Measurements from ENCODE around the gene SPINT3. TPM values are rescaled to one million over a fixed set of nuclear protein-coding genes. Genes with fewer than 3 reads are reported as not detected.

Gene SPINT3
- not detected for total RNA-seq

GRCh38 chr20:45515147-45515913 lies at the start of gene SPINT3:
Gene SPINT3 (minus strand): TSS chr20:45515622. CDS start chr20:45515608, 14 bp downstream.
- no peak for DNase-seq

- DNase-seq, result no peak
These were observed 49.4 kb upstream of the SPINT3 start for GRCh38 chr20:45564760-45565276.

- no peak for DNase-seq
These were observed 39.8 kb upstream of the SPINT3 start for GRCh38 chr20:45555198-45555597.

GRCh38 chr20:45552456-45552855 lies 37.0 kb upstream of the SPINT3 start:
- no peak for DNase-seq

DNA sequence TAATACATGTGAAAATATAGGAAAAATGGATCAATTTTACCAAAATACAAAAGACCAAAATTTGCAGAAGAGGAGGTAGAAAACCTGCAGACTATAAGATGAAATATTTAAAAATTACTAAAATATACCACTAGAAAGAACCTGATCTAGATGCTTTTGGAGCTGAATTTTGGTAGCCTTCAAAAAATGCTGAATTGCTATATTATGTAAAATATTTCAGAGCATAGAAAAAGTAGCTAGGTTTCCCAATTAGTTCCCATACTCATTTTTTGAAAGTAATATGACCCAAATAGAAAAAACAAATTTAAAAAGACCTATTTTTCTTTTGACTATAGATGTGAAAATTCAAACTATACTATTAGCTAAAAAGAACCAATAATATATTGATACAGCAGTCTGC lies 35.3 kb upstream of the SPINT3 start:
- no peak for DNase-seq

DNA sequence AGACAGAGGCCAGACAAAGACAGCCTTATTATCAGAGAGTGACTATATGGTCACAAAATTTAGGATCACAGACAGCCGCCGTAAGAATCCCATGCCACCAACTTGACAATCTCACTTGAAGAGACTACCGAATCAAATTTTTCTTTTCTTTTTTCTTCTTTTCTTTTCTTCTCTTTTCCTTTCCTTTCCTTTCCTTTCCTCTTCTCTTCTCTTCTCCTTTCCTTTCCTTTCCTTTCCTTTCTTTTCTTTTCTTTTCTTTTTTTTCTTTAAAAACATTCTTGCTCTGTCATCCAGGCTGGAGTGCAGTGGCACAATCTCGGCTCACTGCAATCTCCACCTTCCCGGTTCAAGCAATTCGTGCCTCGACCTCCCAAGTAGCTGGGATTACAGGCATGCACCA lies 33.0 kb upstream of the SPINT3 start:
- DNase-seq, result no peak

DNA sequence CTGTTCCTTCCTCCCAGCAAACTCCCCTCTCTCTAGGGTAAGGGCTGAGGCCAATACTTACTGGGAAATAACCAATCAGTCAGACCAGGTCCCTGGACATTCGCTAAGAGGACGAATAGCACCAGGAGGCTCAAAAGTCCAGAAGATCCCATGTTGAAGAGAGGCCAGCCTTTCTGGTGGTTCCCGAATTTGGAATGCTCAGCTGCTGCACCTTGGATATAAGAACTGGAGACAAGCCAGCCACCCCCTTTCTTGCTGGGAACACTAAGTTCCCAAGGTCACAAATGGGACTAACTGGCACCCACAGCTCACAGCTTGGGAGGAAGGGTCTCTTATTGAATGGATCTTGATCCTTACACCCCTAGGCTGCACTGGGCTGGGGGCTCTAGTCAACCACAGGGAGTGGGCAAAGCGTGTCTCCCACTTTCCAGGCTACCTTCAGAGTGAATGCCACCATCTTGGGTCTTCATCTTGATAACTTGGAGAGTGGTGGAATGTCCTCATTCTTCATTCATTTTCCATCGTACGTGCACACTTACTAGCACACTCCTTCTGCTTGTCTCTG lies 31.9 kb upstream of the SPINT3 start, which contains the start of gene EPPIN:
EPPIN (minus strand) TSS at position 196 of the 565 bp plus-strand sequence; CDS start at position 152, 44 bp downstream.
- no peak for DNase-seq

GRCh38 chr20:45545754-45546453 lies 30.5 kb upstream of the SPINT3 start:
- no peak for DNase-seq

DNA sequence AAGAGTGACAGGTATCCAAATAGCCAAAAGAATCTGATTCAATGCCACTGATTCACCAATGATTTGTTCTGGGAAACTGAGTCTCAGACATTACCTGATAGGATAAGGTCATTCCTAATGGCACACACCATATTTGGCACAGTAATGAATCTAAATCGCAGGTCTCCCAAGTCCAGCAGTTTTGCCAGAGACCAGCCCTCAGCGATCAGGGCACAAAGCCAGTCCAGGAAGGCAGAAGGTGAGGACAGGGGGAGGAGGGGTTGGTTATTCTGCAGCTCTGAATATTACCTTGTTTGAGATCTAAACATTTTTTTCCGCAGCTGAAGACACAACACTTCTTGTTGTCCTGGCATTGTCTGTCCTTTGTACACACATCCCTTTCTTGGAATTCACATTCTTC lies 29.9 kb upstream of the SPINT3 start:
- DNase-seq, result no peak

DNA sequence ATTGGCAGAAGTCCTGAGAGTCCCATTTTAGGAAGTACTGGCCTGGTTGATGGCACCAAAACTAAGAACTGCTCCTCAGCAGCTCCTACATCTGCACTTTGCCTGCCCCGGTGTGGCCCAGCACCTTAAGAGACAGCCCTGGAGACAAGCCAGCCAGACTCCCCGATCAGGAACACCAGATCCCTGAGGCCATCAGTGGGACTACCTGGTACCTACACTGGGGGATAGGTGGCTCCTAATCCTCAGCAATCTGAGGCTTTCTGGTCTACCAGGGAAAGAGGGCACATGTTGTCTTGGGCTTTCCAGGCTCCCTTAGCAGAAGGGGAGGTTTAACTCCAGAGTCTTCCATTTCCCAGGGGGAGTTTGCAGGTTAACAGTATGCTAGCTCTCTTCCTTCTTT lies 24.0 kb upstream of the SPINT3 start, which contains the start of gene WFDC6:
WFDC6 (minus strand) TSS at position 101 of the 400 bp plus-strand sequence; CDS start at position 26, 75 bp downstream.
- DNase-seq, result no peak

DNA sequence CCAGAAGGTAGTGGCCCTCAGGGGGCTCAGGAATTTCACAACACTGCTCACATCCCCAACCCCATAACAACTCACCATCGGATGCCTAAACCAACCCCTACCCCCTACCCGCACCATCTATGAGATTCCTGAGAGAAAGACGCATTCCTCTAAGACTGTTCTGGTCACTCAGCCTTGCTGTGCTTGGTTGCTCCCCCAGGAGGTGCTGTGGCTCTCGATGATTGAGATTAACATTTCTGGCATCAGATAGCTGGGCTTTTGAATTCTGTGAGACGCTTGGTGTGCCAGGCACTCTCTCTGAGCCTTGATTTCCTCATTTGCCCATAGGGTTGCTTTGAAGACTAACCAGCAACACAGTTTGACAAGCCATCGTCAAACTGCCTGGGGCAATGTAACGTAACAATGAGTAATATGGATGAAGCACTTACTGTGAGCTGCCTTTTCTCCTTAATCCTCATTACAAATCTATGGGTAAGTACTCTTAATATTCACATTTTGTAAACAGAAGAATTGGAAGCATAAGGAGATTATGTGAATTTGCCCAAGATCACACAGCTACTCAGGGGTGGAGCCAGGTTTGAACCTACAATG lies 22.9 kb upstream of the SPINT3 start:
- no peak for DNase-seq

GRCh38 chr20:45527294-45527693 lies 11.9 kb upstream of the SPINT3 start:
- no peak for DNase-seq

DNA sequence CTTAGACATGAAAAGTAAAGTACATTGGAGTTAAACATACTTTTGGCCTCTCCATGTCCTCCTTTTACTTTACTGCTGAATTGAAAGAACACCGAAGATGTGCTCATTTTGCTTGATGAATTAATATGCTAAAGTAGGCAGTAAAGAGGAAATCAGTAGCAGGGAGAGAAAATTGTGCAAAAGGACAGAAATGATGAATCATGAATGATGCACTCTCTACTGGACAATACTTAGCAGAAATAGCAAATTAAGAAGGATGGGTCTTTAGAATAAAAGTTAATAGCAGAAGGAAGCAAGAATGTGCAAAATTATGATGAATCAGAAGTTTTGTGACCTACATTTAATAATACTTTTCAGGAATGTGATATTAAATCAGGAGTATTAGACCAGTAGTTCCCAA lies 8.4 kb upstream of the SPINT3 start:
- DNase-seq, result no peak

- no peak for DNase-seq
These were observed 2.9 kb upstream of the SPINT3 start for GRCh38 chr20:45518282-45518681.

DNA sequence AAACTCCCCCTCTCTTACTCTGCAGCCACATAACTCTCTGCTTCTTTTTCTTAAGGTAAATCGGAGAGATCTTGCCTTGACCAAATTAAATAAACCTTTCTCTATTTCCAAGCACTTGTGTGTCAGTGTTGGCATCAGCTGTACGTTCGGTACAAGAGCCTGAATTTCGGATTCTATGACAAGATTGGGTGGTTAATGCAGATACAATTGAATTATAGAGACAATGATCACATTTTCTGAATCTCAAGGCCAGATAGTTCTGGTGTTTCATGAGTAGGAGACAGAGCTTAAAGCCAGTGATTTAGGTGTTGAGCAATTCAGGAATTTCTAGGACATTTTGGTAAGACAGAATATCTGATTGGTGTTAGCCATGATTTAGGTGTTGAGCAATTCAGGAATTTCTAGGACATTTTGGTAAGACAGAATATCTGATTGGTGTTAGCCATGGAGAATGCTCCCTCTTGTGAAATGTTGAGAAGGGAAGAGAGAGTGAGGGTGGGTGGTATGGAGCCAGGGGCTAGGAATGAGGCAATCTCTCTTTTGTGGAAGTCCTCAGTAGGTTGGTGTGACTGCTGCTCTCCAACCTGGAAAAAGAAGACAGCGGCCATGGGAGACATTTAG lies 5.1 kb downstream of the SPINT3 start:
- no peak for DNase-seq

DNA sequence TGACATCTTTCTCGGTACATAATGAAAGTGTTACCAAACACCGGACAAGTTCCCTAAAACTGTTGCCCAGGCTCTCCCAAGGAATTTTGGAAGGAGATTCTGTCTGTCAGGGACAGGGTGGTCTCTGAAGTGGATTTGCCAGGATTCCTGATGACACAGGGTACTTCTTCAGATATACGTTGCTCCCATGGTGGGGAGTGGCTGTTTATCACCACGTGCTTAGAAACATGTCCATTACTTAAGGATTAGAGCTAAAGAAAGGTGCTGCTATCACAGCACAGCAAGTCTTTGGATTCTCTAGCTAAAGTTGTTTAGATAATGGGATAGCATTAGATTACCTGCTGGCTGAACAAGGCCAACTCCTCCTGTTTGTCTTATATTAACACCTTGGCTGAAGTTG lies 6.3 kb downstream of the SPINT3 start:
- DNase-seq, result no peak

- no peak for DNase-seq
These were observed 7.1 kb downstream of the SPINT3 start for GRCh38 chr20:45508068-45508886.

DNA sequence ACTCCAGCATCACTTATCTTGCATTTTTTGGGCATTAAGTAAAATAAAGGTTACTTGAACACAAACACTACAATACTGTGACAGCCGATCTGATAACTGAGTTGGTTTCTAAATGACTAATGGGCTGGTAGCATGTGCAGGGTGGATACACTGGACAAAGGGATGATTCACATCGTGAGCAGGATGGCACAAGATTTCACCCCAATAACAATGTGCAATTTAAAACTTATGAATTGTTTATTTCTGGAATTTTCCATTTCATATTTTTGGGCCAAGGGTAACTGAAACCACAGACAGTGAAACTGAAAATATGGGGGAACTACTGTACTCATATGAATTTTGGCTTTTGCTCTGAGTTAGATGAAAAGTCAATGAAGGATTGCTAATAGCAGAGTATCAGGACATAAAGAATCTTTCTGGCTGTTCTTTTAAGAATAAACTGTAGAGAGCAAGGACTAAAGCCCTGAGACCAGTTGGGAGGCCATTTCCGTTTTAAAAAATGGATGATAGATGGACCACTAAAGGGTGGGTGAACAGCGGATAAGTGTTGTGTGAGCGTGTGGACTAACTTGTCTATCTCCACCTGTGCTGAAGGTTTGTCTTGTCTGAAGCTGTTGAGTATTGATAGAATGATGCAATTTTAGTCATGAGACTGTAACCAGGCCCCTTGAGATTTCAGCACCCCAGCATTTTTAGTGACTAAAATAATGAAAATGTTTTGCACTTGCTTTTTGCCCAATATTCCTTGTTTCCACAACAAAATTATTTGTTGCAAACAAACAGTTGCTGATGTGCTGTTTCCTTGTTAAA lies 8.2 kb downstream of the SPINT3 start:
- no peak for DNase-seq

DNA sequence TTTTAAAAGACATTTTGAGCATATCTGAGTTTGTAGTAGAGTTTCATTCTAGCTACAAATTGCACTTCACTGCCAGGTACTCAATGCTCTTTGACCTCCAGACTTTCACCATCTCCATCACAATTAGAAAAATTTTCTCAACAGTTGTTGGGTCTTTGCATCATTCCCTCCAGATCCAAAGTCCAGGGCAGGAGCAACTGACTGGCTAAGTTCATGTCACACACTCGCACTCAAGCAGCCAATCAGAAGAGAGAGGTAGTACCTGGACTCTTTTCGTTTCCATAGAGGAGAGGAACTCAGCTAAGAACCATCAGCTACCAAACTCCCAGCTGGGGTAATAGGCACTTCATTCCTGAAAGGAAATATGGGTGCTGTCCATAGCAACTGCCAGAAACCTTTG lies 9.0 kb downstream of the SPINT3 start:
- no peak for DNase-seq

GRCh38 chr20:45503403-45503802 lies 12.0 kb downstream of the SPINT3 start:
- DNase-seq, result no peak
